HG02678 (cell line): ENCODE results near the gene NXNL1.

Source experiments
- ATAC-seq: cut with Tn5 transposase; IDR thresholded peaks from one replicate; pipeline ENCODE4 v1.9.1; 2021; ENCODE audit warnings: mild to moderate bottlenecking, moderate library complexity; ENCODE audit not compliant: unreplicated experiment

The NXNL1 gene

DNA sequence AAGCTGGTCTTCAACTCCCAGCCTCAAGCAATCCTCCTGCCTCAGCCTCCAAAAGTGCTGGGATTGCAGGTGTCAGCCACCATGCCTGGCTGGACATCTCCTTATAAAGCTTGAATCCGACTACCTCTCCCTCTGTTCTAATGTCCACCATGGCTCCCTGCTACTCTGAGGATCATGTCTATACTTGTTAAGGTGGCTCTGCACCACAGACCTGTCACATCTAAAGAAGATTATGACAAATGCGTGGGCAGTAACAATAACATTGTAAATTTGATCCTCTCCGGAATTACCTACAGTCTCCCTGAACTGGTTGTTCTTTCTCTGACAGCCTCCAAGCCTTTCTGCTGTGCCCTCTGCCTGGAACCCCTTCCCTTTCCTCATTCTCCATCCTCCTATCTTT lies 1.8 kb downstream of the NXNL1 start:
- ATAC-seq, result no peak

DNA sequence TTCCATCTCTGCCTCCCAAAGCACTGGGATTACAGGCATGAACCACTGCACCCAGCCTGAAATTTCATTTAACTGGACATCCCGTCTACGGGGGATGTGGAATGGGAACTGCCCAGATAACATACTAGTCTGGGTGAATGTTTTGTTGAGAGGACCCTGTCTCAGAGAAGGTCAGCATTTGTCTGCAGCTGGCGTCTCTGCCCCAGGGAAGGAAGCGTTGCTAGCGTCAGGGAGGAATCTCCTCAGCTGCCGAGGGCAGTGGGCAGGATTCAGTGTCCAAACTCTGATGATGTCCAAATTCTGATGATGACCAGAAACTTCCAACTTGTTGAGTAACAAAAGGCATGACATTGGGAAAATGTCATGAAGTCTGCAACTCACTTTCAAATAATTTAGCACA lies 3.1 kb downstream of the NXNL1 start:
- no peak for ATAC-seq

DNA sequence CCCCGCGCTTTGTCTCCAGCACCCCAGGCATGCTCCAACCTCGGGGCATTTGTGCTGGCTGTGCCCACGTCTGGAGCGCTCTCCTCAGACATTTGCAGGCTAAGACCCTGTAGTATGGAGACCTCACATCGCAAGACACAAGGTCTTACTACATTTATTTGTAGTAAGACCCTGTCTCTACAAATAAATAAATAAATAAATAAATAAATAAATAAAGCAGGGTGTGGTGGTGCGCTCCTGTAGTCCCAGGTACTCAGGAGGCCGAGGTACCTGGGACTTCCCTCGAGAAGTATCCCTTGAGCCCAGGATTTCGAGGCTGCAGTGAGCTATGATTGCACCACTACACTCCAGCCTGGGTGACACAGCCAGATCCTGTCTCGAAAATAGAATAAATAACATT lies 4.6 kb downstream of the NXNL1 start:
- no peak for ATAC-seq

DNA sequence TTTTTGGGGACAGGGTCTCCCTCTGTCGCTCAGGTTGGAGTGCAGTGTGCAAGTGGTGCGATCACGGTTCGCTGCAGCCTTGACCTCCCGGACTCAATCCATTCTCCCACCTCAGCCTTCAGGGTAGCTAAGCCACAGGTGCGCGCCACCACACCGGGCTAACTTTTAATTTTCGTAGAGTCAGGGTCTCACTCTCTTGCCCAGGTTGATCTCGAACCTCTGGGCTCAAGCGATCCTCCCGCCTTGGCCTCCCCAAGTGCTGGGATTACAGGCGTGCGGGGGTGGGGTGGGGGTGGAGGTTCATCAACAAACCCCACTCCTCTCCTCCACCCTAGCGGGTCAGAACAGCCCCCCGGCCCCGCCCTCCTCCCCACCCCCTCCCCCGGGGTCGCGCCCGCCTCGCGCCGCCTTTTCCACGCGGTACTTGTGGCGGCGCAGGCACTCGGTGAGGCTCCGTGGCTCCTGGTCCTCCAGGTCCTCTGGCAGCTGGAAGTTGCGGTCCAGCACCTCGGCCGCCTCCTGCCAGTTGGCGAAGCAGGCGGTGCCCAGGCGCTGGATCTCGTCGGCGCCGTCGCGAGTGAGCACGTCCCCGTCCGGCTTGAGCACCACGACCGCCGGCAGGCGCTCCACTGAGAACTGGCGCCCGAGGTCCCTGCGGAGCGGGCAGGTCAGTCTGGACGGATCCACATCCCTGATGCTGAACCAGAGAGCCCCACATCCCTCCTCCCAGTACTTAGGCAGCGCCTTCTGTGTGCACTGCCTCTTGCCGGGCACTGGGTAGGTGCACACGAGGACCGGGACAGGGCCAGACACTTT lies 5.2 kb downstream of the NXNL1 start:
- no peak for ATAC-seq

DNA sequence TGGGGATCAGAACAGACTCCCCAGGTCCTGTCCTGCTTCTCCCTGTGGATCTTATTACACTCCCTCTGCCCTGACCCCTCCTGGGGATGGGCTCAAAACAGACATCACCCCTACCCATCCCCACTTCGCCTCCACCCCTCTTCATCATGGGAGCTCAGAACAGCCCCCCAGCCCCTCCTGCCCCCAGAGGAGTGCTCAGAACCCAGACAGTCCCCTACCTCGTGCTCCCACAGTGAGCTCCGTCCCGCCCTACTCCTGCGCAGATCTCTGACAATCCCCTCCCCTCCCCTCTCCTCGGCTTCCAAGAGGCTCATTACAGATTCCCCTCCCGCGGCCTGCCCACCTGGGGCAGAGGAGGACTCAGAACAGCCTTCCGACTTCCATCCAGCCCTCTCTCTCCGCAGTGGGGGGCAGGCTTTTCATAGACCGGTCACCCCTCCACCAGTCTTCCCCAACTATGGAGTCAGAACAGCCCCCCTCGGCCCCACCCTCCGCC lies 6.1 kb downstream of the NXNL1 start:
- ATAC-seq, result no peak

DNA sequence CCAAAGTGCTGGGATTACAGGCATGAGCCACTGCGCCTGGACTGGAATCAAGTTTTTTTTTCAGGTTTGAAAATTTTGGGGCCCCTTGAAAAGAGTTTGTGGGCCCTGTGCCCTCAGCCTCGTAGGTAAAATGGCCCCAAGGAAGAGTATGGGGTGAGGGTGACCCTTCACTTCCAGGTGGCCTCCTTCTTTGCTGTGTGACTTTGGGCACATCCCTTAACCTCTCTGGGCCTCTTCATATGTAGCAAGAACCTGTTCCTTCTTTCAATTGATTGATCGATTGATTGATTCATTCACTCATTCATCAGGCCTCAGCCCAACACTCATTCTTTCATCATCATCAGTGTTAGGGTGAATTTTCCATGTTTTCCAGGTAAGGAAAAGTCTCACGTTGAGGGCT lies 8.9 kb downstream of the NXNL1 start:
- no peak for ATAC-seq

DNA sequence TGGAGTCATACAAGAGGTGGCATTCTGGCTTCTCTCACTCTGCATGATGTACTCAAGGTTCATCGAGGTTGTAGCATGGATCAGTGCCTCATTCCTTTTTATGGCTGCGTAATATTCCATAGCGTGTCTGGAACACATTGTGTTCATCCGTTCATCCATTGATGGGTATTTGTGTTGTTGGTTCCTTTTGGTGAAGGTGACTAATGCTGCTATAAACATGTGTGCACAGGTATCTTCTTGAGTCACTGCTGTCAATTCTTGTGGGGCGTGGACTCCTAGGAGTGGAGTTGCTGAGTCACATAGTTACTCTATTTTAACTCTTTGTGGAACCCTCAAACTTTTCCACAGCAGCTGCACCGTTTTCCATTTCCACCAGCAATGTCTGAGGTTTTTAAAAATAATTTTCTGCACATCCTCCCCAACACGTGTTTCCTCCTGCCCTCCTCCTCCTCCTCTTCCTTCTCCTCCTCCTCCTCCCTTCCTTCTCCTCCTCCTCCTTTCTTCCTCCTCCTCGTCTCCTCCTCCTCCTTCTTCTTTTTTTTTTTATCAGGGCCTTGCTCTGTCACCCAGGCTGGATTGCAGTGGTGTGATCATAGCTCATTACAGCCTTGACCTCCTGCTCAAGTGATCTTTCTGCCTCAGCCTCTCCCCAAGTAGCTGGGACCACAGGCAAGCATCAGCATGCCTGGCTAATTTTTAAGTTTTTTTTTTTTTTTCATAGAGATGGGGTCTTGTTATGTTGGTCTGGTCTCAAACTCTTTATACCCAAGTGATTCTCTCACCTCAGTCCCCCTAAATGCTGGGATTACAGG lies 10.3 kb downstream of the NXNL1 start:
- no peak for ATAC-seq

DNA sequence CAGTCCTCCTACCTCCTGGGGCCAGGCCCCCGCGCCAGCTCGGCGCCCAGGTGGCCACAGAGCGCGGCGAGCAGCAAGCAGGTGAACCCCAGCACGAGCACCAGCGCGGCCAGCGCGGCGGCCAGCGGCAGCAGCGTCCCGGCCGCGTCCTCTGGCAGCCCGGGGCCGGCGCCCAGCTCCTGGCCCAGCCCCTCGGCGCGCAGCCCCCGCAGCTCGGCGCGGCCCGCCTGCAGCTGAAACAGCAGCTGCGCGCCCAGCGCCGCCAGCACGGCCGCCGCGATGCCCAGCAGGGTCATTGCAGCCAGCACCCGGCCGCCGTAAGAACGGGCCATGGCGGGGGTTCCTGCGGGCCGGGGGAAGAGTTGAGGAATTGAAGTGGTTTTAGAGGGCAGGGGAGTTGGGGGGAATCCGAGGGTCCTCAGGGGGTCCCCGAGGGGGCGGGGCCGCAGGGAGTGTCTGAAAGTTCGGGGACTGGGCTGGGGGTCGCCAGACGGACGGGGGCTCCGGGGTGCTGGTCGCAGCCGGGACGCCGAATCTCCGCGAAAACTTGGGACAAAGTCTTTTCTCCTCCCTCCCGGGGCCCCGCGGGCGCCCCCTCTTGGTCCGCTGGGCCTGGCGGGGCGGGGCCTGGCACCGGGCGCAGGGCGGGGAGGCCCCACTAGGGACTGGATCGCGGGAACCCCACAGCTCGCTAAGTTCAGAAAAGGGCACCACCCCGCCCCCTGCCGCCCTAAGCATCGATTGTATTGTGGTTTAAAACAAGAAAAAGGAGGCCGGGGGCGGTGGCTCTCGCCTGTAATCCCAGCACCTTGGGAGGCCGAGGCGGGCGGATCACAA lies 12.4 kb downstream of the NXNL1 start, which contains the start of gene TMEM221:
TSS of gene TMEM221 (minus strand) at position 538 of the 837 bp plus-strand sequence. CDS start at position 332, 206 bp downstream.
- ATAC-seq, result no peak

DNA sequence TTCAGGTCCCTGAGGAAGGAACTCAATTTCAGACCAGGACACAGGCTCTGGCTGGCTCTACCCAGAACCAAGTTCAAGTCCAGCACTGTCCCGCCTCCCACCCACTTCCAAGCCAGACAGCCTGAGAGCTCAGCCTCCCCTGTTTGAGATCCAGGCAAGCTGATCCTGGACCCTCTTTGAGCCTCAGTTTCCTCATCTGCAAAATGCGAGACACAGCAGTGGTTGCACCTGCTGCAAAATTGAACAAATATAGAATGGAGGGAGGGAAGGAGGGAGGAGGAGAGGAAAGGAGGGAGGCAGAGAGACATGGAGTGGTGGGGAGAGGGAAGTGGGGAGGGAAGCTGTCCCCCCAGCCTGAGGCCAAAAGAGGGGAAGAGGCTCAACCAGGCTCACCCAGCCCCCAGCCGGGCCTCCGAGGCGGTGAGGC lies 13.0 kb downstream of the NXNL1 start:
- no peak for ATAC-seq

DNA sequence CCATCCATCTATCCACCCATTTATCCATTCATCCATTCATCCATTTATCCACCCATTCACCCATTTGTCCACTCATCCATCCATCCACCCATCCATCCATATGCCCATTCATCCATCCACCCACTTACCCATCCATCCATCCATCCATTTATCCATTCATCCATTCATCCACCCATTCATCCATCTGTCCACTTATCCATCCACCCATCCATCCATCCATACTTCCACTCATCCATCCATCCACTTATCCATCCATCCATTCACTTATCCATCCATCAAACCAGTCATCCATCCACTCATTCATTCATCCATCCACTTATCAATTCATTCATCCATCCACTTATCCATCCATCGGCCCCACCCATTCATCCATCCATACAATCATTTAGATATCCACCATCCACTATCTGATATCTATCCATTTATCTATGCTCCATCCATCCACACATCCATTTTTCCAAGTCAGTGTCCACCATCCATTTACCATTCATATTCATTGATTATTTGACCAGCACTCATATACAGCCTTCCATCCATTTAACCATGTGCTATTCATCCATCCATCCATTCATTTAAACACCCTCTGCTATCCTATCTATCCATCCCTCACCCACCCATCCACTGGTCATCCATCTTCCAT lies 15.1 kb downstream of the NXNL1 start:
- ATAC-seq, result no peak

DNA sequence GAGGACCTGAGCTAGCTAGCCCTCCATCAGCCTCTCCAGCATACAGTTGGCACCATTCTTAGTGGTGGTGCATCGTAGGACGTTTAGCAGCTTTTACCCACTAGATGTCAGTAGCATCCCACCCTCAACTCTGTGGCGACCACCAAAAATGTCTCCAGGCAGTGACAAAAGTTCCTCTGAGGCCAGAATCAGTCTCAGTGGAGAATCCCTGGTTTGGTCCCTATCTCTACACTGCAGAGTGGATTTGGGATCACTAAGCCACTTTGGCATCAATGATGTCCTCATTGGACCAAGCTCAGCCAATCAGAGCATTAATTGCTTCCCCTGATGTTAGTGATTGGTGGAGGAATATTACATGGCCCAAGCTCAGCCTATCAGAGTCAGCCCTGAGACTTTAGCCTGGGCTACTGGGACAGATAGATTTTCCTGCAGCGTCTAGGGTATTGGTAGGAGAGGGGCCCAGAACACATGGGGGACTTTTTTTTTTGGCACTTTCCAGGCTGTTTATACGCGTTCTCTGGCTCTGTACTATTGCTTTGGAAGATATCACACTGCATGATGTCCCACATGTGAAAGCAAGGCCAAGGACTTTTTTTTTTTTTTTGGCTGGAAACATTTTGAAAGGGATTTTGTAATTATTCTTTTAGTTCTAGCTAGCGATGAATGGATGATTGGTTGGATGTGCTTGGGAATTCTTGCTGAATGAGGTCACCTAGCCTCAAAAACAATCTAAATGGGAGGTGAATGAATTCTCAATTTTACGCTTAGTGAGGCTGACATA lies 19.3 kb downstream of the NXNL1 start:
- no peak for ATAC-seq

DNA sequence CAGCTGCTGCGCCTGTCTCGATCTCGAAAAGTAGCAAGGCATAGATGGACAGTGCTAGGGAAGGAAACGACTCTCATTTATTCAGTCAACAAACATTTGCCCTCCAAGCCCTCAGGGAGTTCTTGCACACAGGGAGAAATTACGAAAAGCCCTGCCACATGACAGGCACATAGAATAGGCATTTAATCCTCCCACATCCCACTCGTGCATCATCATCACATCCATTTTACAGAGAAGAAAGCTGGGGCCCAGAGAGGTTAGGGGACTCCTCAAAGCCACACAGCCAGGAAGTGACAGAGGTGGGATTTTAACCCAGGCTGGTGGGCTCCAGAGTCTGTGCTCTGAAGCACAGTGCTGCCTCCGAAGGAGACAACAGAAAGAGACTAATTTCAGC lies 23.9 kb downstream of the NXNL1 start:
- no peak for ATAC-seq

DNA sequence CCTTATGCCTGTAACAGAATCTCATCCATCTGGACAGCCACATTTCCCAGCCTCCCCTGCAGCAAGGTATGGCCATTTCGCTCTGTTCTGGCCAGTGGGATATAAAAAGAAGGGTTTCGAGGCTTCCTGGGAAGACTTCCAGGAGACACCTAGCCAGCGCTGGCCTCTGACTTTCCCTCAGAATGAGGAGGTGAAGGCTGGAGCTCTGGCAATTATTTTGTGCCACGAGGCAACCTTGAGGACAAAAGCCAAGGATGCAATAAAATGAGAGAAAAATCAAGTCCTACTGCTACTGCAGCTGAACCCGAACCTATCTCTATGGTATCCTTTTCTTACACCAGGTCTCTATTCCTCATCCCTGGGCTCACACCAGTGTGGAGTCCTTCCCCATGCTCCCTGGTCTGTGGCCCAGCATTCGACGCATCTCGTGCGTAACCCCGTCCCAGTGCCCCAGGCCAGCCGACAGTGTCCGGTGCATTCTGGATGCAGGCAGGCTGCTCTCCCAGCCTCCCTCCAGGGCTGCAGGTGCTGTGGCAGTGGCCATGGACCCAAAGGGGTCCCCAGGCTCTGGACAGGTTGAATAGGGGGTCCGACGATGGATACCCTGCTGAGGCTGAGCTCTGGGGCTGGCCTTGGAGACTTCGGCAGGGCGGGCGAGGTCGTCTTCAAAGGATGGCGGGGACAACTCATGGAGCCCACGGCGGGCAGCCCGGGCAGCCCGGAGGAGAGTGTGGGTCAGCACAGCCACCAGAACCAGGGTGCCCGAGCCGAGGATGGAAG lies 24.4 kb downstream of the NXNL1 start:
- ATAC-seq, result no peak

DNA sequence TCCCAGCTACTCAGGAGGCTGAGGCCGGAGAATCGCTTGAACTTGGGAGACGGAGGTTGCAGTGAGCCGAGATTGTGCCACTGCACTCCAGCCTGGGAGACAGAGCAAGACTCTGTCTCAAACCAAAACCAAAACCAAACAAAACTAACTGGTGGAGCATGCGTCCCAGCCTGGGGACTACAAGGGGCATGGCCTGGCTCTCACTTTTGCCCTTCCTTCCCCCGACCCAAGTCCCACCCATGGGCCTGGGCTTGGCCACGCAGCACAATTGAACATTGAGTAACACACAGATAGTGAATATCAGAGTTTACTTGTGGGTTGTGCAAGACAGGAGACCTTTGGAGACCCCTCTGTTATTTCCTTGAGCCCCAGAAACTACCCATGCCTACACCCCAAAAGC lies 25.5 kb downstream of the NXNL1 start:
- no peak for ATAC-seq

DNA sequence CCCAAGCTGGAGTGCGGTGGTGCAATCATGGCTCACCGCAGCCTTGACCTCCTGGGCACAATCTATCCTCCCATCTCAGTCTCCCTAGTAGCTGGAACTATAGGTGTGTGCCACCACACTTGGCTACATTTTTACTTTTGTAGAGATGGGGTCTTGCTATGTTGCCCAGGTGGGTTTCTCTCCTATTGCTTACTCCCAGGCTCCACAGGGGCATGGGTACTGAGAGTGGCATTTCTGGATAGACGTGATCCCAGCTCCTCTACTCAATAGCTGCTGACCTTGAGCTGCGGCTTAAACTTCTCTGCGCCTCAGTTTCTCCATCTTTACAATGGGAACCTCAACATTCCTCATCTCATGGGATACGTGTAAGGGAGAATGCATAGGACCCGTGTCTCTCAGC lies 29.3 kb downstream of the NXNL1 start:
- no peak for ATAC-seq

DNA sequence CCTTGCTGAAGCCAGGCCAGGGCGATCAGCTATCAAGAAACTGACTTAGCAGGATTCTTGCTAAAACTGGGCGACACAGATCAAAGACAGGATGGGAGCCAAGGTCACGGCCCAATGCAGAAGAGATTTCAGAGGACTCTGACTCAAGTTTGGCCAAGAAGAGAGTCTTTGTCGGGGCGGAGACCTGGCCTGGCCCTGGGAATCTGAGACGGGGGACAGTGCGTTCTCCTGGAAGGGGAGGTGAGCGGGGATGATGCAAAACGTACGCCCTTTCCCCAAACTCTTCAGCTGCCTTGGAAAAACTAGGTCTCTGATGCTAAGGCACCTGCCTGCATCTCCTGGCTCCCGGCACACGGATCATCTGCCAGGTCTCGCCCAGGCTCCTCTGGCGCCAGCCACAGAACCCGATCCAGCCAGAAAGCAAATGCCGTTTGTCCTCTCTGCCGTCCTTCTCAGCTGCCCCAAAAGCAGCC lies 31.0 kb downstream of the NXNL1 start:
- ATAC-seq, result no peak

DNA sequence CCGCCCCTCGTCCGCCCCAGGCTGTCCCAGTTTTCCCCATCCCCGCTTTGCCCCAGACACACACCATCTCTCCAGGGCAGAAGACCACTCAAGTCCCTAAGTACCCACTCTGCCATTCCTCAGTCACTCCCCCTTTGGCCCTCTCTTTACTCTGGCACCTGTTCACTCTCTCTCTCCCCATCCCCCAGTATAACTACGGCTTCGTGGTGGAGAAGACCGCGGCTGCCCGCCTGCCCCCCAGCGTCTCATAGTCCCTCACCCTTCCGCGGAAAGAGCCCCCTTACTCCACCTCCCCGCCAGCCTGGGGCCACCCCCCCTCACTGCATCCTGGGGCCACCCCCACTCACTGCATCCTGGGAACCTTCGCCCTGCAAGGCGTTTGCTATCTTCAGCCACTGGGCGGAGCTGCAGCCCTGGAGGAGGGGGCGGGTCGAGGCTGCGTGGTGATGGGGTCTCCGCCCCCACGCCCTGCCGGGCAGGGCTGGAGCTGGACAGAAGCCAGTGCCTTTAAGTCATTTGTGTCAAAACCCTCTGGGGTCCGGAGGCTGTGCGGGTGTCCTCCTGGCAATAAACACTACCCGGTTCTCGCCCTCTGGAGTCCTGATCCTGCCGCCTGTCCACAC lies 35.9 kb downstream of the NXNL1 start:
- ATAC-seq, result no peak

DNA sequence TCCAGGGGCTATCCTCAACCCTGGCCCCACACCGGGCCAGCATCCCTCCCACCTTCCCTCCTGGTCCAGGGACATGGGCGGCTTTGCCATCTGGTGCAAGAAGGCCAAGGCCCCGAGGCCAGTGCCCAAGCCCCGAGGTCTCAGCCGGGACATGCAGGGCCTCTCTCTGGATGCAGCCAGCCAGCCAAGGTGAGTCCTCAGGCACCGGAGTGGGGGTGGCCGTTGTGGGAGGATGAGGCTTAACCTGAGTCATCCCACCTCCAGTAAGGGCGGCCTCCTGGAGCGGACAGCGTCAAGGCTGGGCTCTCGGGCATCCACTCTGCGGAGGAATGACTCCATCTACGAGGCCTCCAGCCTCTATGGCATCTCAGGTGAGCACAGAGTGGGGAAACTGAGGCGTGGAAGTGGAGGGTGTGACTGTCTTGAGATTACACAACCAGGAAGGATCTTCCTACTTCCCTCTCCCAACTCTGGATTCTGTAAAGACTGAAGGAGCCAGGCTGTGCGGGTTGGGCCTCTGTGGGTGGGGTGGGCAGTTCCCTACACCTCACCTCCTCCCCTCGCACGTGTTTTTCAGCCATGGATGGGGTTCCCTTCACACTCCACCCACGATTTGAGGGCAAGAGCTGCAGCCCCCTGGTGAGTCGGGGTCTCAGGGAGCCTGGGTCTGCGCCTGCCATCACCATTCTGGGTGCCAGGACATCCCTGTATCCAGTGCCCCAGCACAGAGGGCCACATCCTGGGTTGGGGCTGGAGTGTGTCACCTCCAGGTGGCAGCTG lies 37.1 kb downstream of the NXNL1 start:
- no peak for ATAC-seq
